DLD1 (cell line): ENCODE data around the gene CYP4F3.
"Not testable (repeated sequence)": the region's sequence is repeated elsewhere in the genome, so short reads cannot be mapped to it uniquely, and the experiment has no call there.

Source experiments
- in situ Hi-C: cut with HindIII; loops from 2 replicates; pipeline ENCODE4 v1.10.0; 2017; ENCODE audit warnings: low sequenced_read_pairs

The CYP4F3 gene

GRCh38 chr19:15629003-15629880 is 11.5 kb upstream of the CYP4F3 start:
- in situ Hi-C loops: no loop called here

- in situ Hi-C loops: loop anchor here (10.0 kb wide), 2 partner anchors 273 to 573 kb away; no protein-coding TSS in a partner anchor
Observed at GRCh38 chr19:15631817-15632216, 8.9 kb upstream of the CYP4F3 start.

- in situ Hi-C loops: loop anchor here (10.0 kb wide), 2 partner anchors 272 to 572 kb away; no protein-coding TSS in a partner anchor
Observed at GRCh38 chr19:15633082-15633835, 7.4 kb upstream of the CYP4F3 start.

- in situ Hi-C loops: loop anchor here (10.0 kb wide), 2 partner anchors 271 to 571 kb away; no protein-coding TSS in a partner anchor
Observed at GRCh38 chr19:15634105-15634504, 6.6 kb upstream of the CYP4F3 start.

- in situ Hi-C loops: loop anchor here (10.0 kb wide), 2 partner anchors 270 to 570 kb away; no protein-coding TSS in a partner anchor
Observed at GRCh38 chr19:15635016-15635805, 5.5 kb upstream of the CYP4F3 start.

GRCh38 chr19:15636026-15636425 is 4.7 kb upstream of the CYP4F3 start:
- in situ Hi-C loops: loop anchor here (10.0 kb wide), 2 partner anchors 269 to 569 kb away; no protein-coding TSS in a partner anchor

- in situ Hi-C loops: loop anchor here (10.0 kb wide), 2 partner anchors 265 to 565 kb away; no protein-coding TSS in a partner anchor
Observed at GRCh38 chr19:15639596-15639995, 1.1 kb upstream of the CYP4F3 start.

- in situ Hi-C loops: loop anchor here (5.0 kb wide), 1 partner anchor 46 kb away; no protein-coding TSS in a partner anchor
Observed at GRCh38 chr19:15640904-15641597, 354 bp downstream of the CYP4F3 start.

- in situ Hi-C loops: loop anchor here (5.0 kb wide), 1 partner anchor 45 kb away; no protein-coding TSS in a partner anchor
Observed at GRCh38 chr19:15641901-15642491, 1.3 kb downstream of the CYP4F3 start.

GRCh38 chr19:15642807-15643206 is 2.1 kb downstream of the CYP4F3 start:
- in situ Hi-C loops: loop anchor here (5.0 kb wide), 1 partner anchor 44 kb away; no protein-coding TSS in a partner anchor

GRCh38 chr19:15643387-15643786 is 2.7 kb downstream of the CYP4F3 start:
- in situ Hi-C loops: loop anchor here (5.0 kb wide), 1 partner anchor 44 kb away; no protein-coding TSS in a partner anchor

- in situ Hi-C loops: loop anchor here (5.0 kb wide), 1 partner anchor 43 kb away; no protein-coding TSS in a partner anchor
Observed at GRCh38 chr19:15644066-15644741, 3.5 kb downstream of the CYP4F3 start.

GRCh38 chr19:15644816-15645215 is 4.1 kb downstream of the CYP4F3 start:
- in situ Hi-C loops: loop anchor here (5.0 kb wide), 1 partner anchor 42 kb away; no protein-coding TSS in a partner anchor

GRCh38 chr19:15649526-15649925 is 8.8 kb downstream of the CYP4F3 start:
- in situ Hi-C loops: no loop called here

GRCh38 chr19:15650123-15650522 is 9.4 kb downstream of the CYP4F3 start:
- in situ Hi-C loops: not testable (repeated sequence)

GRCh38 chr19:15651791-15652190 is 11.1 kb downstream of the CYP4F3 start:
- in situ Hi-C loops: no loop called here

- in situ Hi-C loops: no loop called here
Observed at GRCh38 chr19:15652559-15653278, 12.0 kb downstream of the CYP4F3 start.

GRCh38 chr19:15656467-15656866 is 15.8 kb downstream of the CYP4F3 start:
- in situ Hi-C loops: no loop called here
